Measurements from ENCODE around the gene PPP1R1B. TPM values are rescaled to one million over a fixed set of nuclear protein-coding genes. Genes with fewer than 3 reads are reported as not detected.

Gene PPP1R1B
- total and polyA plus RNA-seq, 2 experiments from 2014 or later, result 3.4 to 5.4 TPM

- Histone ChIP-seq H3K4me1 (ENCODE audit: insufficient read depth) (peaks cover 34% of the 10 kb centered on the region; the same call in 1 of the 2 replicates), H3K79me2 (replicated peaks; ENCODE audit: insufficient read depth) (no peaks in the 10 kb centered on the region), H3F3A (replicated peaks; ENCODE audit: low read depth) (peaks cover 20% of the 10 kb centered on the region), H3K36me3 (ENCODE audit: insufficient read depth) (no peaks in the 10 kb centered on the region), H3K9me2 (ENCODE audit: insufficient read depth) (no peaks in the 10 kb centered on the region), H2AFZ (no peak overlapping the region), H3K4me3 (peak overlapping the region; percentile 49), H3K27ac (ENCODE audit: low read depth) (no peak overlapping the region), H4K20me1 (replicated peaks; ENCODE audit: insufficient read depth) (no peaks in the 10 kb centered on the region; the same call in 1 of the 2 replicates), H3K27me3 (ENCODE audit: insufficient read depth) (peaks cover 60% of the 10 kb centered on the region), H3K4me2 (peak overlapping the region; percentile 70)
- no peaks in the 10 kb centered on the region for H3K9me3 Mint-ChIP-seq
- peak; percentile 75 for ATAC-seq
- no peak overlapping the region for H3K27ac Mint-ChIP-seq
- H3K4me1 Mint-ChIP-seq, result peaks cover 27% of the 10 kb centered on the region
- TF ChIP-seq REST (IDR thresholded peaks at IDR 0.05; ENCODE audit: unreplicated experiment), result peak; percentile 91
- peak in 1 of 2 experiments; percentile 16; a peak in 1 of 4 replicates for TF ChIP-seq CTCF (conservative IDR thresholded peaks at IDR 0.05; ENCODE audit: low read depth in 2 of 2)
- no peak for TF ChIP-seq EZH2 (IDR thresholded peaks at IDR 0.05; ENCODE audit: low read depth, unreplicated experiment)
- no peaks in the 10 kb centered on the region for H3K36me3 Mint-ChIP-seq (ENCODE audit: low read depth)
- peaks cover 57% of the 10 kb centered on the region for H3K27me3 Mint-ChIP-seq (ENCODE audit: insufficient read depth, low read depth, poor library complexity)
- H3K4me3 Mint-ChIP-seq, result peak overlapping the region; percentile 49
- DNase-seq (ENCODE audit: low spot score), result peak; percentile 96
These were observed 34.5 kb upstream of the PPP1R1B start for GRCh38 chr17:39591958-39592954.

GRCh38 chr17:39593371-39593770 lies 33.4 kb upstream of the PPP1R1B start:
- Histone ChIP-seq H4K20me1 (replicated peaks; ENCODE audit: insufficient read depth) (peaks cover 2% of the 10 kb centered on the region; the same call in 1 of the 2 replicates), H3K27ac (ENCODE audit: low read depth) (no peak overlapping the region), H3K27me3 (ENCODE audit: insufficient read depth) (peaks cover 72% of the 10 kb centered on the region), H3K9me2 (ENCODE audit: insufficient read depth) (no peaks in the 10 kb centered on the region), H3F3A (replicated peaks; ENCODE audit: low read depth) (peaks cover 20% of the 10 kb centered on the region), H3K4me3 (no peak overlapping the region), H3K4me2 (no peak overlapping the region), H3K36me3 (ENCODE audit: insufficient read depth) (no peaks in the 10 kb centered on the region), H3K4me1 (ENCODE audit: insufficient read depth) (peaks cover 36% of the 10 kb centered on the region; the same call in 1 of the 2 replicates), H3K79me2 (replicated peaks; ENCODE audit: insufficient read depth) (no peaks in the 10 kb centered on the region), H2AFZ (no peak overlapping the region)
- ATAC-seq (no peak), DNase-seq (ENCODE audit: low spot score) (no peak)
- Mint-ChIP-seq H3K27me3 (ENCODE audit: insufficient read depth, low read depth, poor library complexity) (peaks cover 65% of the 10 kb centered on the region), H3K36me3 (ENCODE audit: low read depth) (no peaks in the 10 kb centered on the region), H3K9me3 (no peaks in the 10 kb centered on the region), H3K4me3 (no peak overlapping the region), H3K4me1 (peaks cover 34% of the 10 kb centered on the region), H3K27ac (no peak overlapping the region)
- TF ChIP-seq ZNF462 (CRISPR knock-in tag; IDR thresholded peaks at IDR 0.05) (no peak), JUNB (IDR thresholded peaks at IDR 0.05; ENCODE audit: unreplicated experiment) (no peak), NANOG (IDR thresholded peaks at IDR 0.05; ENCODE audit: borderline replicate concordance) (no peak)

Measured in GM23338 (cell line).